ENCODE measurements around the gene TMEFF2. TPM values are rescaled to one million over a fixed set of nuclear protein-coding genes. Genes with fewer than 3 reads are reported as not detected.

The TMEFF2 gene
- total RNA-seq, 1 experiment from 2014 or later = not detected

DNA sequence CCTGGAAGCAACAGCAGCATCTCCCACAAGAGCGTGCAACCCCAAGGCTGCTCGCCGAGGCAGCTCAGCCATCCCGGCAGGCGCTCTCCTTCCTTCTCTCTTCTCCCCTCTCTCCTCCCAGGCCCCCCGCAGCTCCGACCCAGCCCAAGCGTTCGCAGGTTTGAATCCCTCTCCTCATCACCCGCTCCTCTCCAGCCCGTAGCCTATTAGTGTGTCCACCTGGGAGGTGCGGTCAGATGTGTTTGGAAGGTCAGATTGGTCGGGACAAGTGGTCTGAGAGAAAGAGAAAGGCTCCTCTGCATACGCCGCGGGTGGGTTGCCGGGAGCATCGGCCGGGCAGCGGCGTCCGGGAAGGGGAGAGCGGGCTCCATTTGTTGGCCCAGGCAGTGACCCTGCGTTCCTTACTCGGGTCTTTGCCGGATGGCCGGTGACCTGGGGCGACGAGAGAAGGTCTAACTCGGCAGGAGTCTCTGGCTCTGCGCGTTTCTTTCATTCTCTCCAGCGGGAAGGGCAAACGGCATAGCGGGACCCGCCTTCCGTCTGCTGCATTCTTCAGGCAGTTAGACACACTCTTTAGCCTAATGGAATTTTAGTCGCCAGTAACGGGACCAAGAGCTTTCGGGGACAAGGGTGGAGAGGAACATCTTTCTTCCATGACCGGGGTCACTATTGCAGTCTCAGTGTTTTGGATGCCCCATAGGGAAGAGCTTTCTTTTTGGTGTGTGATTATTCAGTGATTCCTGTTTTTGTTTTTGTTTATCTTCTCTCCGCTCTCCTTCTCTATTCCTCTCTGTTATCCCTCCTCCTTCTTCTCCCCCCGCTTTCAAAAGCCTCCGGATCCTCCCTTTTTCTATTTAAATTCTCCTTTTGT is 1.1 kb upstream of the TMEFF2 start:
- Mint-ChIP-seq H3K4me1 (ENCODE audit: low read depth, unreplicated experiment) (peaks cover 27% of the 10 kb centered on the region), H3K36me3 (ENCODE audit: insufficient read depth, unreplicated experiment) (peaks cover 26% of the 10 kb centered on the region), H3K4me3 (ENCODE audit: low read depth, unreplicated experiment) (peak overlapping the region; percentile 91), H3K27ac (ENCODE audit: unreplicated experiment) (no peak overlapping the region), H3K27me3 (ENCODE audit: unreplicated experiment) (peaks cover 58% of the 10 kb centered on the region), H3K9me3 (ENCODE audit: low read depth, unreplicated experiment) (no peaks in the 10 kb centered on the region)
- BruUV-seq (replicated peaks) = no TSS peak
- intact Hi-C loops (cut with micrococcal nuclease; ENCODE audit: unreplicated experiment) = loop anchor here (5.0 to 10.0 kb wide), 2 partner anchors 157 to 1039 kb away; no protein-coding TSS in a partner anchor
- DNase-seq = peak; percentile 13
- CTCF ChIA-PET = interaction anchor here (1.3 kb wide), 1 partner anchor 383 kb away, joined by 3 read pairs; no protein-coding TSS in a partner anchor
- TF ChIP-seq, protein P1, sequence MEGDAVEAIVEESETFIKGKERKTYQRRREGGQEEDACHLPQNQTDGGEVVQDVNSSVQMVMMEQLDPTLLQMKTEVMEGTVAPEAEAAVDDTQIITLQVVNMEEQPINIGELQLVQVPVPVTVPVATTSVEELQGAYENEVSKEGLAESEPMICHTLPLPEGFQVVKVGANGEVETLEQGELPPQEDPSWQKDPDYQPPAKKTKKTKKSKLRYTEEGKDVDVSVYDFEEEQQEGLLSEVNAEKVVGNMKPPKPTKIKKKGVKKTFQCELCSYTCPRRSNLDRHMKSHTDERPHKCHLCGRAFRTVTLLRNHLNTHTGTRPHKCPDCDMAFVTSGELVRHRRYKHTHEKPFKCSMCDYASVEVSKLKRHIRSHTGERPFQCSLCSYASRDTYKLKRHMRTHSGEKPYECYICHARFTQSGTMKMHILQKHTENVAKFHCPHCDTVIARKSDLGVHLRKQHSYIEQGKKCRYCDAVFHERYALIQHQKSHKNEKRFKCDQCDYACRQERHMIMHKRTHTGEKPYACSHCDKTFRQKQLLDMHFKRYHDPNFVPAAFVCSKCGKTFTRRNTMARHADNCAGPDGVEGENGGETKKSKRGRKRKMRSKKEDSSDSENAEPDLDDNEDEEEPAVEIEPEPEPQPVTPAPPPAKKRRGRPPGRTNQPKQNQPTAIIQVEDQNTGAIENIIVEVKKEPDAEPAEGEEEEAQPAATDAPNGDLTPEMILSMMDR (IDR thresholded peaks at IDR 0.05; ENCODE audit: unreplicated experiment) = no peak

DNA sequence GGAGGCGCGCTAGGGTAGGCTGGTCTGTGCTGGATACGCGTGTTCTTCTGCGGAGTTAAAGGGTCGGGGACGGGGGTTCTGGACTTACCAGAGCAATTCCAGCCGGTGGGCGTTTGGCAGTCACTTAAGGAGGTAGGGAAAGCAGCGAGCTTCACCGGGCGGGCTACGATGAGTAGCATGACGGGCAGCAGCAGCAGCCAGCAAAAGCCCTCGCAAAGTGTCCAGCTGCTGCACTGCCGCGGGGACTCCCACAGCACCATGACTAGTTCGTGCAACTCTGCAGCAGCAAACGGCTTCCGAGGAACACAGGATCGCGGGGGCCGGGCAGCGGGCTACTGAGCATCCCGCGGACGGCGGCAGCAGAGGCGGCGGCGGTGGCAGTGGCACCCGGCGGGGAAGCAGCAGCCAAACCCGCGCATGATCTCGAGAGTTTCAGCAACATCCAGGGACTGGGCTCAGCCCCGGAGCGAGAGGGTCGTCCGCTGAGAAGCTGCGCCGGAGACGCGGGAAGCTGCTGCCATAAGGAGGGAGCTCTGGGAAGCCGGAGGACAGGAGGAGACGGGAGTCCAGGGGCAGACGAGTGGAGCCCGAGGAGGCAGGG is 368 bp downstream of the TMEFF2 start:
- Mint-ChIP-seq H3K4me1 (ENCODE audit: low read depth, unreplicated experiment) (peaks cover 27% of the 10 kb centered on the region), H3K27ac (ENCODE audit: unreplicated experiment) (peak overlapping the region; percentile 34), H3K36me3 (ENCODE audit: insufficient read depth, unreplicated experiment) (peaks cover 26% of the 10 kb centered on the region), H3K27me3 (ENCODE audit: unreplicated experiment) (peaks cover 58% of the 10 kb centered on the region), H3K4me3 (ENCODE audit: low read depth, unreplicated experiment) (peak overlapping the region; percentile 91), H3K9me3 (ENCODE audit: low read depth, unreplicated experiment) (no peaks in the 10 kb centered on the region)
- BruUV-seq (replicated peaks) = no TSS peak
- intact Hi-C loops (cut with micrococcal nuclease; ENCODE audit: unreplicated experiment) = loop anchor here (5.0 to 10.0 kb wide), 4 partner anchors 363 to 1383 kb away; no protein-coding TSS in a partner anchor
- DNase-seq = peak; percentile 27
- CTCF ChIA-PET = interaction anchor here (1.0 to 1.3 kb wide), 2 partner anchors 382 to 524 kb away, joined by 3 read pairs; no protein-coding TSS in a partner anchor
- TF ChIP-seq, protein P1 (IDR thresholded peaks at IDR 0.05; ENCODE audit: unreplicated experiment) = no peak

DNA sequence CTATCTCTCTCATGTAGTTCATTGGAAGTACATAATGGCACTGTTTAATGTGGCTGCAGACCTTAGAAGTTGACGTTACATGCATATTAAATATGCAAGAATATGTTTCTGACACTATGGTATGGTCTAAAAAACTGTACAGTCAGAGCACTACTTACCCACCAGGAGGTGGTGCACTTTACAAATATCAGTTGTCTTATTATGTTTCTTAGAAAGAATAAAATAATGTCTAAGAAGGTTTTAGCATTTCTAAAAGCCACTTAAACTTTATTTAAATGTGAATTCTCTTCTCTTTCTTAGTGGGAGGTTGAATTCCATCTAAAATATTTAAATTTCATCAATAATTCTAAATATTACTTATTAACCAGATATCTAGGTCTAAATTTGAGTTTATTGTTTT is 4.3 kb downstream of the TMEFF2 start:
- intact Hi-C loops (cut with micrococcal nuclease; ENCODE audit: unreplicated experiment) = loop anchor here (1.0 to 10.0 kb wide), 5 partner anchors 96 to 1387 kb away; no protein-coding TSS in a partner anchor
- Mint-ChIP-seq H3K27me3 (ENCODE audit: unreplicated experiment) (peaks cover 41% of the 10 kb centered on the region), H3K4me3 (ENCODE audit: low read depth, unreplicated experiment) (no peak overlapping the region), H3K9me3 (ENCODE audit: low read depth, unreplicated experiment) (no peaks in the 10 kb centered on the region), H3K36me3 (ENCODE audit: insufficient read depth, unreplicated experiment) (peaks cover 18% of the 10 kb centered on the region), H3K27ac (ENCODE audit: unreplicated experiment) (no peak overlapping the region), H3K4me1 (ENCODE audit: low read depth, unreplicated experiment) (peaks cover 16% of the 10 kb centered on the region)
- TF ChIP-seq, protein P1 (IDR thresholded peaks at IDR 0.05; ENCODE audit: unreplicated experiment) = peak; percentile 42
- DNase-seq = no peak
- BruUV-seq (replicated peaks) = no TSS peak
- CTCF ChIA-PET = no interaction called here

DNA sequence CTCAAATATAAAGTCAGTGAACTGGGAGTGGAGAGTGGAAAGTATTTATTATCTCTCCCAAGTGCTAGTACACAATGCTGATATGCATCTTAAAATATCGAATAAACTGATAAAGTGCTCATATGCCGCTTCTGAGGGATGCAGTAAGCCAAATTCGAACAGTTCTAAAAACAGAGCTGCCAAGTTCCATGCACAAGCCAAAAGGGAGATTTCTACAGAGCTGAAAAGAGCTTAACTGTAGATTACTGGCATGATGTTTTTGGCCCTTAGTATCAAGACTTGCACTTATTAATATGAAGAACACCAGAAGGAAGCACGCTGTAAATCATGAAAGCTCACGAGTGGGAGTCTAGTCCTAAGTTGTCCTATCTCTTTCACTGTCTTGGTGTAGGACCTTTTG is 7.9 kb downstream of the TMEFF2 start:
- H3K27me3 Mint-ChIP-seq (ENCODE audit: unreplicated experiment) = peaks cover 4% of the 10 kb centered on the region
- TF ChIP-seq, protein P1 (IDR thresholded peaks at IDR 0.05; ENCODE audit: unreplicated experiment) = no peak
- H3K27ac Mint-ChIP-seq (ENCODE audit: unreplicated experiment) = no peak overlapping the region

More for the DNA sequence above, 7.9 kb downstream of the TMEFF2 start:
- intact Hi-C loops (cut with micrococcal nuclease; ENCODE audit: unreplicated experiment) = no loop called here
- Mint-ChIP-seq H3K4me1 (ENCODE audit: low read depth, unreplicated experiment) (no peaks in the 10 kb centered on the region), H3K36me3 (ENCODE audit: insufficient read depth, unreplicated experiment) (no peaks in the 10 kb centered on the region), H3K9me3 (ENCODE audit: low read depth, unreplicated experiment) (no peaks in the 10 kb centered on the region), H3K4me3 (ENCODE audit: low read depth, unreplicated experiment) (no peak overlapping the region)
- DNase-seq = no peak
- CTCF ChIA-PET = no interaction called here
- BruUV-seq (replicated peaks) = no TSS peak
